HAP-1 (cell line): ENCODE data around the gene RPTOR.

Source experiments
- DNase-seq, 2 experiments: peaks; one replicate each; pipeline ENCODE4 v3.0.0-alpha.2; 2016 to 2020; ENCODE audit warnings: low spot score in 2 of 2
- H3K27me3 ChIP-seq: fragments of 250-450 bp; sonication (Bioruptor Pico); 2 replicates; pipeline ENCODE4 v1.5.1; 2020; ENCODE audit warnings: low read depth, mild to moderate bottlenecking, moderate library complexity
- H3K36me3 ChIP-seq: fragments of 250-450 bp; sonication (Bioruptor Pico); replicated peaks from 2 replicates; pipeline ENCODE4 v1.5.1; 2020; ENCODE audit warnings: mild to moderate bottlenecking
- H3K4me1 ChIP-seq: fragments of 250-450 bp; sonication (Bioruptor Pico); 2 replicates; pipeline ENCODE4 v1.5.1; 2020; ENCODE audit warnings: mild to moderate bottlenecking
- H3K4me3 ChIP-seq: fragments of 250-450 bp; sonication (Bioruptor Pico); 2 replicates; pipeline ENCODE4 v1.5.1; 2020; ENCODE audit warnings: mild to moderate bottlenecking, moderate library complexity
- H3K9me3 ChIP-seq: fragments of 250-450 bp; sonication (Bioruptor Pico); 2 replicates; pipeline ENCODE4 v1.5.1; 2020; ENCODE audit warnings: mild to moderate bottlenecking, moderate library complexity
- in situ Hi-C: fragments of 300-500 bp; cut with MboI; formaldehyde crosslinking; loops from 3 replicates; pipeline ENCODE4 v1.14.3; 2020; ENCODE audit warnings: low sequenced_read_pairs, inconsistent platforms, mixed read lengths

RPTOR gene

DNA sequence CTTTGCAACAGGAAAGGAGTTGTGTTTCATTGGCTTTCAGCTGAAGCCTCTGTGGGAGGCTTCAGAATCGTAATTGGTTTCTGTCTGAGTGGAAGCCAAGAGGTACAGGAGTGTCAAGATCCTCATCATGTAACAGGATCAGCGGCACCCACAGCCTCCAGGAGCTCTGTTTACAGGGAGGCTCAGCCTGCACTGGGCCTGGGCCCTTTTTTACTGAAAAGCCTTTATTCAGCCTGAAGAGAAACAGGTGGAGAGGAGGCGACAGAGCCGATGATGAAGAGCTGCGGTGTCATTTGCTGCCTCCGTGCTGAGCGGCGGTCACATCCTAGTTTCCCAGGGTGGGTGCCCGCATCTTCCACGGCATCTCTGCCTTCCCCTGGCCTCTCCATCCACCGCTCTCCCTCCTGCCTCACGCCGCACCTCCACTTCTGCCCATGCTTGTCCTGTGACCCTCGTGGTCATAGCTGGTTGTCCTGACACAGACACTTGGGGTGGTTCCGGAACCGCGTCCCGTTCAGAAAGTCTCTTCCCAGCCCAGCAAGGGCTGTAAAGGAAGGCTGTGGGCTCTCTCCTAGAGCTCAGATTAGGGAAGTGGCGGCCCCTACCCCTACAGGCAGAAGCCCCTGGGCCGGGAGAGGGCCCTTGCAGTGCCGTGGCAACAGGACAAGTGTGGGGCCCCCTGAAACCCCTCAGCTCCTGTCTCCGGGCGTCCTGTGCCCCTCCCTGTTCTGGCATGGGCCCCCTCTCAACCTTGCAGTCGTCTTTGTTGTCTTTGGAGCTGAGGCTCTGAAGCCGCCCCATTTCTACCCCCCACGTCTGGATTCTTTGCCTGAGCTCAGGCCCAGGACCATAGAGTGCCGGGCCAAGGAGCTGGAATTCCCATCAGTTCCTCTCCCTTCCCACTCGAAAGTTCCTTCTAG lies 393.1 kb downstream of the RPTOR start:
- DNase-seq, result no peak
- H3K4me3 ChIP-seq, result no peak overlapping the region
- no peaks in the 10 kb centered on the region; the same call in 1 of the 2 replicates for H3K36me3 ChIP-seq
- no peaks in the 10 kb centered on the region for H3K9me3 ChIP-seq
- no peaks in the 10 kb centered on the region for H3K4me1 ChIP-seq
- H3K27me3 ChIP-seq, result no peaks in the 10 kb centered on the region
- in situ Hi-C loops, result no loop called here

DNA sequence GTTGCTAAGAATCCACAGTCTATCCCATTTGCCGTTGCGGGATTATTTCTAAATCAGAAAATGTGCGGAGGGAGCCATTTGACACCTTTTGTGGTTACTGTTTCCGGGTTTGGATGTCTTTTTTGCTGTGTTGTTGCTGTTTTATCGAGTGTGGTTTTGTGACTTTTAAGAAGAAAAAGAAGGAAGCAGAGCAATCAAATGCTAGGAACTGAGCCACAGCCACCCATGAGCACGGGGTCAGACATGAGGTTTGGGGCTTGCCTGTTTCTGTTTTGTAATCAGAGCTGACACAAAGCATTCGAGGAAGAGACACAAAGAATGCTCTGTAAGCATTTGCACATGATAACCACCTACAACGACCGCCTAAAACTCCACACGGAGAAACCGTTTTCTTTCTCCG lies 393.9 kb downstream of the RPTOR start:
- H3K4me3 ChIP-seq, result no peak overlapping the region
- H3K9me3 ChIP-seq, result no peaks in the 10 kb centered on the region
- in situ Hi-C loops, result no loop called here
- no peaks in the 10 kb centered on the region for H3K4me1 ChIP-seq
- no peak for DNase-seq
- H3K27me3 ChIP-seq, result no peaks in the 10 kb centered on the region
- no peaks in the 10 kb centered on the region; the same call in 1 of the 2 replicates for H3K36me3 ChIP-seq

DNA sequence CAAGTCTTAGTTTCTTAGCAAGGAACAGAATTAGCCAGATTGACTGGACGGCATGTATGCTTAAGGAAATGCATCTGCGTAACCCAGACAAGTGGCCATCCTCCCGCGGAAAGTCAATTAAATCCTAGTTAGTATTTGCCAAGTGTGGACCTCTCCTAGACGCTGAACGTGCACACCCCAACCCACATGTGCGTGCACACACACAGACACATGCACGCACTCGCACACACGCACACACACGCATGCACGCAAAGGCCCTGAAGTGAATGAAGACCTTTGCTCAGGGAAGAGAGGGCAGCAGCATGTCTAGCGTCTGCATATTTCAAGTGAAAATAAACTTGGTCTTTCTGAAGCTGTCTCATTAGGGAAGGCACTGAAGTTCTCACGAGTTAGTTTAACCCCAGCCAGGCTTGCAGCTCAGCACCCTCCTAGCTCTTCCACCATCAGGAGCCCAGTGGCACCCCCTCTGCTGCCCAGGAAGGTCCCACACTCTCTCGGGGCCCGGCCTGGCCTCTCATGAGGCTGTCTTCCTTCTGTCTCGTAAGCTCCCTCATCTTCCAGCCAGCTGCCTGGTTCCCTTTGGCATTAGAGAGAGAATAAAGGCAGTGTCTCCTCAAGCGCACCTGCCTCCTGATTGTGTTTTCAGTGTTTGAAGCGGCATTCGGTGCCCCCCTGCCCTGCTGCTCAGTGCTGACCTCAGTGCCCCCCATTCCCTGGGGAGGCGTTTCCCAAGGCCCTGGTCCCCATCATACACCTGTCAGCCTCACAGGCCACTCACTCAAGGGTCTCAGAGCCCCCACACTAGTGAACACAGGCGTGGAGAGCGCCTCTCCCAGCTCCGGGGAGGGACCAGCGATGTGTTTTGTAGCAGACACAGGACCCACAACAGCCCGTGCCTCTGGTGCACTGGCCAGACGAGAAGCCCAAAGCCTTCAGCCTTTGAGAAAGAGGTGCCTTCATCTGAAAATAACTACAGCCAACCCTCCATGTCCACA lies 394.8 kb downstream of the RPTOR start:
- no peaks in the 10 kb centered on the region; the same call in 1 of the 2 replicates for H3K36me3 ChIP-seq
- H3K4me1 ChIP-seq, result no peaks in the 10 kb centered on the region
- DNase-seq, result no peak
- no peaks in the 10 kb centered on the region for H3K27me3 ChIP-seq
- H3K9me3 ChIP-seq, result no peaks in the 10 kb centered on the region
- no peak overlapping the region for H3K4me3 ChIP-seq
- in situ Hi-C loops, result no loop called here

DNA sequence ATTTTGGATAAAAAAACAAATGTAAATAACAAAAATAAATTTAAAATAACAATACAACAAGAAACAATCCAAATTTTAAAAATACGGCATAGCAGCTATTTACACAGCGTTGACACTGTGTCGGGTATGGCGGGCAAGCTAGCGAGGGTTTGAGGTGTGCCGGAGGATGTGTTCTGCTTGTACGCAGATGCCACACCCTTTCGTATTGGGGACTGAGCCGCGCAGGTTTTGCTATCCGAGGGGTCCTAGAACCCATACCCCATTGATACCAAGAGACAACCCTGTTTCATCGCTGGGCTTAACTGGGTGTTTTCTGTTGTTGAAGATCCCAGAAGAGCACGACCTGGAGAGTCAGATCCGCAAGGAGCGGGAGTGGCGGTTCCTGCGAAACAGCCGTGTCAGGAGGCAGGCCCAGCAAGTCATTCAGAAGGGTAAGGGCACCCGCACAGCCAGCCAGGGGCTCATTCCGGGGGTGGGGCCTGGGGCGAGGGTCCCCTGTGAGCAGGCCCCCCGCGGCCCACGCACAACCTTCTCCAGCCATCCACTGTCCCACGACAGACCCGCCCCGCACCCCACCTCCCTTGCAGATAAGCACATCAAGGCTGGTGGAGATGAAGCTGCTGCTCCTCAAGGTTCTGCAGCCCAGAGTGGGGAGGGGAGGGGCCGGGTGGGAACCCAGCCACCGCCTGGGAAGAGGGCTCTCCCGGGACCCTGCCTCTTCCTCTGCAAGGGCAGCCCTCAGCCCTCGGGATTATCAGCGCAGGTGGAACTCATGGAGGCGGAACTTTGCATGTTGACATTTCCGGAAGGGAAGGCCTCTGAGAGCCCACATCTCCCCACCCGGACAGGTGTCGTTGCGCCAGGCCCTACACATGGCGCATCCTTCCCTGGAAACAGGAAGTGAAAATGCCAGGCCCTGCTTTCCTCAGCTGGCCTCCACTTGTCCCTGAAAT lies 395.8 kb downstream of the RPTOR start:
- in situ Hi-C loops, result no loop called here
- no peaks in the 10 kb centered on the region for H3K27me3 ChIP-seq
- no peaks in the 10 kb centered on the region; the same call in 1 of the 2 replicates for H3K36me3 ChIP-seq
- no peaks in the 10 kb centered on the region for H3K4me1 ChIP-seq
- H3K9me3 ChIP-seq, result no peaks in the 10 kb centered on the region
- H3K4me3 ChIP-seq, result no peak overlapping the region
- no peak for DNase-seq

DNA sequence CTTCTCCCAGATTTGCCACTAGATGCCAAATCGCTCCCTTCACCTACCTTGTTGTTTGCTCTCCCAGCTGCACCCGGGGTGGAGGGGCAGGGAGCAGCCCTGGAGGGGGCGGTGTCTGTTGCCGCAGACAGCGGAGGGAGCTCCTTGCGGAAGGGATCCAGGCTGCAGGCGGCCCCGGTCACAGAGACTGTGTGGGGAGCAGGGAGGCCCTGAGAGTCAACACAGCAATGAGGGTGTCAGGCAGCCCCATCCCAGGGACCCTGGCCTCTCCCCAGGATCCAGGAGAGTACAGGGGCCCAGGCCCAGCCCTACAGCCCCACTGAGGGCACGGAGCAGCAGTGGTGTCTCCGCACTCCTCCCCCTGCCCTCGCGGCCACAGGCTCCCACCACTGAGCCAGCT lies 396.5 kb downstream of the RPTOR start:
- Histone ChIP-seq H3K27me3 (no peaks in the 10 kb centered on the region), H3K4me1 (no peaks in the 10 kb centered on the region), H3K36me3 (peaks cover 4% of the 10 kb centered on the region), H3K4me3 (no peak overlapping the region), H3K9me3 (no peaks in the 10 kb centered on the region)
- in situ Hi-C loops, result no loop called here
- DNase-seq, result no peak

DNA sequence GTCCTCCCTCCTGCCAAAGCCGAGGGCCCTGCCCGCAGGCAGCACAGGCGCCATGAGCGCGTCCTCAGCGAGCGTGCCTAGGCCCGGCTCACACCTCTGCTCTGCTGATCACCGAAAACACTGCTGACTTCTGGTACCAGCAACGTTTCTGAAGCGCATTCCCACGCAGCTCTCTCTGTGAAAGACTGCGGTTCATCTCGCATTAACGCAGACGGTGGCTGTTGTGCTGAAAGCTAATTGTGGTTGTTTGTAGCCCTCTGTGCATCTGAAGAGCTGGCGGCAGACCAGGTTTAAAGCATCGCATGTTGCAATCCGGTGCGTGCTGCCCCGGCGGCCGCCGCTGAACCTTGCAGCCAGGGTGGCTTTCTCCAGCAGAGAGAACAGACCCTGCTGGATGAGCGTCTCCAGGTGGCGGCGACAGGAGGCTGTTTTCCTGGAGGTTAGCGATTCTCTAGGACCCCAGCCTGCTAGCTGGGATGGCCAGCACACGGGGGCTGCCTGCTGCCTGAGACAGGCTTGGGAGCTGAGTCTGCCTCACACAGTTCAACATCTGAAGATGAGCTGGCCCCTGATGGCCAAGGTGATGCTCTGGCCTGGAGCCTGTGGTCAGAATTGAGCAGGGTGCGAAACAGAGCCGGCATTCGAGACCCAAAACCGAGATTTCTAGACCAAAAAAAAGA lies 397.2 kb downstream of the RPTOR start:
- Histone ChIP-seq H3K36me3 (peaks cover 11% of the 10 kb centered on the region), H3K4me1 (no peaks in the 10 kb centered on the region), H3K4me3 (no peak overlapping the region), H3K9me3 (no peaks in the 10 kb centered on the region), H3K27me3 (no peaks in the 10 kb centered on the region)
- in situ Hi-C loops, result no loop called here
- no peak for DNase-seq

DNA sequence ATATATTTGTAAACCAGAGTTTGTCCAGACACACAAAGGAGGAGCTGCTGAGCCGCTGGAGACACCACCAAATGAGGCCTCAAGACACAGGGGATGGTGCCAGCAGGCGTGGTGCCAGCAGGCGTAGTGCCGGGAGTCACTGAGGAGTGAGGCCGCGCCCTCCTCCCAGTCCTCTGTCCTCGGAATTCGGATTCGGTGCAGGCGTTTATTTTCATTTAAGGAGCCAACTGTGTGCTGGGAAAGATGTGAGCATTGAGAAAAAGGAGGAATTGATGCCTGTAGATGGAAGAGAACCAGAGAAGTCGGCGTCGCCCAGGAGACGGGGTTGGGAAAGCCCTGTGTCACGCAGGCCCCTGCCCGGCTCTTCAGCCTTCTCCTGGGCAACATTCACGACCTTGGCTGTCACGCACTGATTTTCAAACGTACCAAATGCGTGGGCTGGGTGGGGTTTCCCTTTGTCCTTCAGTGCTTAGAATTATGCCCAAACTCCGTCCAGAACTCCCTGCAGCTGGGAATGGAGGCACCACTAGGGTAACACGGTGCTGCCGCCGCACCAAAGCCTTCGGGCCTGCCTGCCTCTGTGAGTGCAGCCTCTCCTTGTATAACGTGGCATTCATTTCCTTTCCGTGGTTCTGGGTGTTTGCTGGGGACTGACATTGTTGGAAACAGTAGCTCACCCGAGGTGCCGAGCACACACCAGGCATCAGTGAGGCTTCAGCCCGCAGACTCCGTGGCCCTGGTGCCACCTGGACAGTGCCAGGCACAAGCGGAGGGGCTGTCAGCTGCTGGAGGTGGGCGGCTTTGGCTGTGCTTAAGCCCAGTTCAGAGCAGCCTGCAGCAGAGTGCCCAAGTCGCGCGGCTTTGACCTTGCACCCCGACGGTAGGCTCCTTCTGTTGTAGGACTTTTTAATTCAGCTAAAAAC lies 398.0 kb downstream of the RPTOR start:
- in situ Hi-C loops, result no loop called here
- Histone ChIP-seq H3K27me3 (no peaks in the 10 kb centered on the region), H3K4me3 (no peak overlapping the region), H3K9me3 (no peaks in the 10 kb centered on the region), H3K36me3 (peaks cover 11% of the 10 kb centered on the region), H3K4me1 (no peaks in the 10 kb centered on the region)
- DNase-seq, result no peak

DNA sequence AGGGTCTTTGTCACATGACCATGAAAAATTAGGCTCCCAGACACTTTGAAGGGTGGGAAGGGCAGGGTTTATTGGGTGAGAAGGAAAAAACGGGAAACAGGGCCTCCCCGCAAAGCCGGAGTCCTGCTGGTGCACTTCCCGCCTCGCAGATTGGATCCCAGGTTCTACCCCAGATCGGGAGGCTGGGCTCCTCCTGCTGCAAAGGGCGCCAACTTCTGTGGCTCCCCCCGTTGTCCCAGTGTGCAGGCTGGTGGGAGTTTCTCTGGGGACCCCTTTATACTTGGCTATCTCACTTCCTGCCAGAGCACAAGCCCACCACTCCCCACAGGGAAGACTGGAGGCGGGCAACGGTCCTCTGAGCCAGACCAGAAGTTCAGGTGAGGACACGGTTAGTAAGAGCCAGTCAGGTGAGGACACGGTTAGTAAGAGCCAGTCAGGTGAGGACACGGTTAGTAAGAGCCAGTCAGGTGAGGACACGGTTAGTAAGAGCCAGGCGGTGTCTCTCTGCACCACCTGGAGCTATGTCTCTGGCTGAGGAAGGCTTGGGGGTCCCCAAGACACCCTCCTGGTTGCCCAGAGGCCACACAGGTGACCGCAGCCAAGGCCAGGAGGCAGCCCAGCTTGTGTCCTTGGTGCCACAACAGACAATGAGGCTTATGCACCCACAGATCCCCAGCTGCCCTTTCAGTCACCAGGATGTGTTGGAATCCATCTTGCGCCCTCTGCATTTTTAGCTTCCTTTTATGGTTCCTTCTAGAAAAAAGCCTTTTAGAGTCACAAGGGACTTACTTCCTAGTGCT lies 398.9 kb downstream of the RPTOR start:
- no peaks in the 10 kb centered on the region for H3K4me1 ChIP-seq
- no peak for DNase-seq
- H3K27me3 ChIP-seq, result no peaks in the 10 kb centered on the region
- H3K4me3 ChIP-seq, result no peak overlapping the region
- H3K36me3 ChIP-seq, result peaks cover 11% of the 10 kb centered on the region
- H3K9me3 ChIP-seq, result no peaks in the 10 kb centered on the region
- in situ Hi-C loops, result no loop called here

DNA sequence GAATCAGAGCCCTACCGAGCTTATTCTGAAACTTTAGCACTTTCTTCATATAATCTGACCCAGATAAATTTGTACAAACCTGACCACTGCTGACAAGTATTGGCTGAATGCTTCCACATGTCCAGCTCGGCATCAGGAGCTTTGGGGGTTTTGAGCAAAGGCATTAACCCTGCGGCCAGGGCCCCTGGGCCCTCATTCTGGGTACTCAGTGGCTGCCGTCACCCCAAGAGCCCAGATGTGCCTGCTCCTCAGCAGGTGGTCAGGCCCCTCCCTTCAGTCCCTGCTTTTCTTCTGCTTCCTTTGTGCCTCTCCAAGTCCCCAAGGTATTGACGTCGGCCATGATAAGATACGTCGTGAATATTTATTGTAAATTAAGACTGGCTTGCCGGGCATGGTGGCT lies 399.7 kb downstream of the RPTOR start:
- Histone ChIP-seq H3K4me3 (no peak overlapping the region), H3K4me1 (no peaks in the 10 kb centered on the region), H3K36me3 (peaks cover 11% of the 10 kb centered on the region), H3K27me3 (no peaks in the 10 kb centered on the region), H3K9me3 (no peaks in the 10 kb centered on the region)
- no peak for DNase-seq
- in situ Hi-C loops, result no loop called here

DNA sequence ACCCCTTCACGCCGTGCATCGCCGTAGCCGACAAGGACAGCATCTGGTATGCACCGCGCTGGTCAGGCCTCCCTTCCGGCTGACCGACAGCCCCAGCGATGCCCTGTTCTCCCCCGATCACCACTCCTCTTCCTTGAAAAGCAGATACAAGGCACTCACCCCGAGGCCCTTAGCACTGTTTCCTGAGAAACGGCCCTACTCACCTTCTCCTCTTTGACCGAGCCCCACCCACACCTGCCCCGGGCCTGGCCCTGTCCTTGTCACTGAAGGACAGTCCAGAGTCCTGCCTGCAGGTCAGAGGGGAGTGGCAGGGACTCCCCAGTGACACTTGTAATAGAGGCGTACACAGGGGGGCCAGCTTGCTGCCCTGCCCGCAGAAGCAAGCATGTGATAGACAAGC lies 401.1 kb downstream of the RPTOR start:
- no peaks in the 10 kb centered on the region for H3K9me3 ChIP-seq
- H3K27me3 ChIP-seq, result no peaks in the 10 kb centered on the region
- no peak overlapping the region for H3K4me3 ChIP-seq
- DNase-seq, result no peak
- in situ Hi-C loops, result no loop called here
- H3K36me3 ChIP-seq, result peaks cover 11% of the 10 kb centered on the region
- H3K4me1 ChIP-seq, result no peaks in the 10 kb centered on the region

DNA sequence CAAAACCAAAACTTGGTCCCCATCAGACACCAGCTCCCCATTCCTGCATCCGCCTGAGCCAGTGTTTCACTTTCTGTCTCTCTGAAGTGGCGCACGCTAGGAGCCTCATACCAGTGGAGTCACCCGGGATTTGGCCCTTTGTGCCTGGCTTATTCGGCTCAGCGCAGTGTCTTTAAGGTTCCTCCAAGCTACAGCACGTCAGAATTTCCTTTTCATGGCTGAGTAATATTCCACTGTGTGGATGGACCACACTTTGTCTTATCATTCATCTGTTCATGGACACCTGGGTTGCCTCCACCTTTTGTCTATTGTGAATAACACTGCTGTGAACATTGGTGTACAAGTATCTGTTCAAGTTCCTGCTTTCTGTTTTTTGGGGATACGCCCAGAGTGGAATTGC lies 401.8 kb downstream of the RPTOR start:
- peaks cover 11% of the 10 kb centered on the region for H3K36me3 ChIP-seq
- H3K9me3 ChIP-seq, result no peaks in the 10 kb centered on the region
- in situ Hi-C loops, result no loop called here
- no peaks in the 10 kb centered on the region for H3K4me1 ChIP-seq
- H3K4me3 ChIP-seq, result no peak overlapping the region
- DNase-seq, result no peak
- no peaks in the 10 kb centered on the region for H3K27me3 ChIP-seq
